Right lobe of liver (tissue), 6 donors: Measurements from ENCODE around the gene KEL. TPM values are rescaled to one million over a fixed set of nuclear protein-coding genes. Genes with fewer than 3 reads are reported as not detected.
A peak's percentile ranks its signal among the peaks of the same experiment; 100 is the strongest.

Experiments
- ATAC-seq, 4 donors: fragments of 200-7000 bp; cut with Tn5 transposase; one replicate each; pipeline ENCODE4 v1.9.1; 2020; ENCODE audit warnings: mild to moderate bottlenecking in 4 of 4, moderate library complexity in 4 of 4
- DNase-seq, 3 donors: peaks; one replicate each; pipeline ENCODE4 v3.0.0-alpha.2; 2020
- H3K27ac ChIP-seq, 3 donors: fragments of 200-600 bp; one replicate each; pipeline ENCODE4 v1.8.0; 2022
- H3K27me3 ChIP-seq, 2 donors: fragments of 200-600 bp; one replicate each; pipeline ENCODE4 v1.8.0; 2022
- H3K36me3 ChIP-seq, 4 donors: fragments of 200-600 bp; sonication (generic) in 1 of 4; one replicate each; pipeline versions ENCODE4 v1.5.1 to v1.8.0; 2017 to 2022; ENCODE audit warnings: control low read depth in 1 of 4
- H3K4me1 ChIP-seq, 4 donors: fragments of 200-600 bp; sonication (generic) in 1 of 4; one replicate each; pipeline versions ENCODE4 v1.5.1 to v1.8.0; 2017 to 2022; ENCODE audit warnings: control low read depth in 1 of 4
- H3K4me3 ChIP-seq, 3 donors: fragments of 200-600 bp; one replicate each; pipeline ENCODE4 v1.8.0; 2022
- H3K9me3 ChIP-seq, 4 donors: fragments of 200-600 bp; sonication (generic) in 1 of 4; one replicate each; pipeline versions ENCODE4 v1.5.1 to v1.8.0; 2017 to 2022; ENCODE audit warnings: control low read depth in 1 of 4
- POLR2A ChIP-seq: fragments of 450-650 bp; IDR thresholded peaks from one replicate; pipeline ENCODE4 v1.6.1; 2017; ENCODE audit warnings: antibody characterized with exemption, mild to moderate bottlenecking
- WGBS: methylation state at CpG from one replicate; pipeline ENCODE4 v1.1.6; 2018; ENCODE audit warnings: low coverage, low lambda C conversion rate; ENCODE audit not compliant: insufficient coverage; ENCODE audit errors: missing lambda C conversion rate; 5-methylcytosine and 5-hydroxymethylcytosine counted together
- intact Hi-C, 2 donors: fragments of 100-400 bp; cut with DNase I; formaldehyde crosslinking; loops; one replicate each; pipeline versions ENCODE4 v1.11.2 to v1.14.1; 2022
- total RNA-seq, 6 experiments: library from RNA; depleted of rRNA in 2 of 6; stranded (reverse); fragments of >200 nt in 2 of 6; fragmentation: NEBNext Ultra II Directional in 3 of 6; extraction: Animal tissue kit (Norgen Biotek cat#: 25700) in 3 of 6; gene quantifications; one replicate each; pipeline versions ENCODE4 v1.1.0 to v1.2.4, GENCODE V29; 2016 to 2023
- TF ChIP-seq, protein P1 (sequence below), 4 donors: fragments of 200-600 bp in 3 of 4; fragments of 450-650 bp in 1 of 4; IDR thresholded peaks; one replicate each; pipeline versions ENCODE4 v1.5.1 to v1.8.0; 2016 to 2022; ENCODE audit warnings: antibody characterized with exemption in 4 of 4, mild to moderate bottlenecking in 2 of 4
- donor health status: DM: no; HTN: yes; CAD: no.
- donor health status: DM: no; HTN: no; CAD: no.
- donor health status: DM: no; HTN: no; CAD: no.
- donor health status: DM: no; HTN: yes; CAD: no.
- donor health status: DM: no; HTN: yes; CAD: no.

Gene KEL
- total RNA-seq, 6 experiments from 2014 or later = 0.46 to 2.0 (median 1.4) TPM; not detected in 3

DNA sequence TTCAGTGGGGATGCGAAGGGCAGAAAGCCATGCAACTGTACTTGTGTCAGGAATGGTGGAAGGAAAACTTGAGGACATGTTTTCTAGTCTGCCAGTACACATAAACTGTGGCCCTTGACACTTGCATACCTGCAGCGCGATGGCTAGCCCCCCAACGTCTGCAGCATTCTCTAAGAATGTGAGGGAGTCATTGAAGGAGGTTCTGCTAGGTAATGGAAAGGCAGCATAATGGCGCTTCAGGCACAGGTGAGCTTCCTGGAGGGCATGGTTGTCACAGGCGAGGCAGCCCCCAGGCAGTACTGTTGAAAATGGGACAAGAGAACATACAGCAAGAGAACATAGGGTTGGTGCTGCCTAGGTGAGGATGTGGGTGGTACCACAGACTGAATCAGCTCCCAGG is 19.4 kb downstream of the KEL start:
- Histone ChIP-seq H3K27ac (no peak overlapping the region), H3K36me3 (no peaks in the 10 kb centered on the region), H3K27me3 (no peaks in the 10 kb centered on the region), H3K9me3 (no peaks in the 10 kb centered on the region), H3K4me1 (no peaks in the 10 kb centered on the region), H3K4me3 (no peak overlapping the region)
- DNase-seq (no peak), ATAC-seq (no peak)
- TF ChIP-seq POLR2A = no peak
- TF ChIP-seq, protein P1, sequence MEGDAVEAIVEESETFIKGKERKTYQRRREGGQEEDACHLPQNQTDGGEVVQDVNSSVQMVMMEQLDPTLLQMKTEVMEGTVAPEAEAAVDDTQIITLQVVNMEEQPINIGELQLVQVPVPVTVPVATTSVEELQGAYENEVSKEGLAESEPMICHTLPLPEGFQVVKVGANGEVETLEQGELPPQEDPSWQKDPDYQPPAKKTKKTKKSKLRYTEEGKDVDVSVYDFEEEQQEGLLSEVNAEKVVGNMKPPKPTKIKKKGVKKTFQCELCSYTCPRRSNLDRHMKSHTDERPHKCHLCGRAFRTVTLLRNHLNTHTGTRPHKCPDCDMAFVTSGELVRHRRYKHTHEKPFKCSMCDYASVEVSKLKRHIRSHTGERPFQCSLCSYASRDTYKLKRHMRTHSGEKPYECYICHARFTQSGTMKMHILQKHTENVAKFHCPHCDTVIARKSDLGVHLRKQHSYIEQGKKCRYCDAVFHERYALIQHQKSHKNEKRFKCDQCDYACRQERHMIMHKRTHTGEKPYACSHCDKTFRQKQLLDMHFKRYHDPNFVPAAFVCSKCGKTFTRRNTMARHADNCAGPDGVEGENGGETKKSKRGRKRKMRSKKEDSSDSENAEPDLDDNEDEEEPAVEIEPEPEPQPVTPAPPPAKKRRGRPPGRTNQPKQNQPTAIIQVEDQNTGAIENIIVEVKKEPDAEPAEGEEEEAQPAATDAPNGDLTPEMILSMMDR (IDR thresholded peaks at IDR 0.05) = no peak
- 88% methylated on average over 3 of the region's 6 CpGs for WGBS
- intact Hi-C loops = no loop called here

DNA sequence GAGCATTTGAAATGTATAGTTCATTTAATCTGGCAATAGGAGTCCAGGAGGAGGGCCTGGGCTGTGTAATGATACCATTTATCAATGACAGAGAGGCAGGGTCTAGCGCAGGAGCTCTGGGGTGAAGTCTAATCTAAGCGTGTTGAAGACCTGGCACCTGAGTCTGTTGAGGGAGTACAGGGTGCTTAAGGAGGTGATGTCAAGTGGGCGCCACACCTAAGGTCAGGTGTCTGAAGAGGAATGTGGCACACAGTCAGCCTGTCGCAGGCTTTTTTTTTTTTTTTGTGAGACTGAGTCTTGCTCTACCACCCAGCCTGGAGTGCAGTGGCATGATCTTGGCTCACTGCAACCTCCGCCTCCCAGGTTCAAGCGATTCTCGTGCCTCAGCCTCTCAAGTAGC is 20.6 kb downstream of the KEL start:
- Histone ChIP-seq H3K4me3 (no peak overlapping the region), H3K4me1 (no peaks in the 10 kb centered on the region), H3K27me3 (no peaks in the 10 kb centered on the region), H3K36me3 (no peaks in the 10 kb centered on the region), H3K27ac (no peak overlapping the region), H3K9me3 (no peaks in the 10 kb centered on the region)
- ATAC-seq = no peak
- no peak for TF ChIP-seq POLR2A
- TF ChIP-seq, protein P1 (IDR thresholded peaks at IDR 0.05) = no peak
- whole genome bisulfite sequencing = 73% methylated on average over 4 of the region's 7 CpGs
- DNase-seq = no peak
- intact Hi-C loops = no loop called here

DNA sequence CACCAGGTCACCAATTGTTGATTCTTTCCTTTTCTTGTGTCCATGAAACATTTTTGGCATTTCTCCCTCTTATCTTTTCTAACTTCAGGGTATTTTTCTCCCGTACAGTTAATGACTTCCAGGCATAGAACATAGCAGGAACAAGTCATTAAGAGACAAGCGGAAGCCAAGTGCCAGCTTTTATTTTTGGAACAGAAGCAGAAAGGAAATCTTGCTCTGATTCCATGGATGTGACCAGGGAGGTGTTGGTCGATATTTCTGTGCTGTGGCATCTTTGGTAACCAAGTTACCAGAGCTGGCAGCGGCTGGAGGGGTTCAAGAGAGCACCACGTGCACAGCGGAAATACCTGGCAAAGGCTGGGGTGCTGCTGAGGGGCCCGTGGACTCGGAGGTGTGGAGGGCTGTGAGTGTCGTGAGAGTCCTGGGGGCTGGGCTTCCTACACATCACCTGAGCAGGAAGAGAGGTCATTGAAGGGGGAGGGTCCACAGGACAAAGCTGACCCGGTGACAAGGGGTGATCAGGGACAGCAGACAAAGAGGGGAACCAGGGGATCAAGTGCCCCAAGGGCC is 21.1 kb downstream of the KEL start:
- H3K4me1 ChIP-seq = no peaks in the 10 kb centered on the region
- no peak overlapping the region for H3K4me3 ChIP-seq
- no peaks in the 10 kb centered on the region for H3K9me3 ChIP-seq
- ATAC-seq (no peak), DNase-seq (no peak)
- TF ChIP-seq, protein P1 (IDR thresholded peaks at IDR 0.05) = no peak
- no peak for TF ChIP-seq POLR2A
- intact Hi-C loops = no loop called here
- H3K27me3 ChIP-seq = no peaks in the 10 kb centered on the region
- 37% methylated on average over 8 of the region's 10 CpGs for WGBS
- no peaks in the 10 kb centered on the region for H3K36me3 ChIP-seq
- H3K27ac ChIP-seq = no peak overlapping the region

DNA sequence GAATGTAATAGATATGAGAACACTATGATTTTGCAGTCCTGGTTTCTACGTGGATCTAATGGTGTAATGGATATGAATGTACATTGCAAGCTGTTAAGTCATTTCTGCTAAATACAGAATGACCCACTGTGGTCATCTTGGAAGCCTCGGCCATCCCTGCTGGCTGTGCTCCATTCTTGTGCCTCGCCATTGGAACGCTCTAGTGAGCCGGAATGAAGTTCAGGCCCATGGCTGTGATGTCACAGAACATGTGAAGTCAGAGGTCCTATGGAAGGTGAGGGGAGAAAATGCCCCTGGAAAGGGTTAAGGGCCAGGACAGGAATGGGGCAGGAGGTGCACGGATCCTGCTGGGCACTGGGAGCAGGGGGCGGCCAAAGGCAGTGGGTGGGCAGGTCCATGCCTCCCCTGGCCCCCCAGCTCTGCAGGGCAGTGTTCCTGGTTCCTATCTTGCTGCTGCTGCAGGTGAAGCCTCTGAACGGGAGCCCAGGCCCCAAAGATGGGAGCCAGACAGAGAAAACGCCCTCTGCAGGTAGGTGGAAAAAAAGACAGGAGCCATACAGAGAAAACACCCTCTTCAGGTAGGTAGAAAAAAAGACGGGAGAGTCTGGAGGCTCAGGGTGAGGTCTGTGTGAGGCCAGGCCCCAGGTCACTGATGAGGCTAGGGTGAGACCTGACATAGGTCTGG is 22.8 kb downstream of the KEL start, which contains the start of gene LLCFC1:
LLCFC1 (plus strand) TSS at position 259 of the 685 bp plus-strand sequence; CDS start at position 397, 138 bp downstream.
- WGBS = 58% methylated on average over 8 of the region's 10 CpGs
- H3K27ac ChIP-seq = no peak within 1 kb of the TSS
- ATAC-seq (peak in 1 of 4 donors; percentile 23), DNase-seq (no peak)
- H3K27me3 ChIP-seq = no peaks in the 10 kb centered on the region
- no peaks in the 10 kb centered on the region for H3K4me1 ChIP-seq
- intact Hi-C loops = no loop called here
- TF ChIP-seq POLR2A = no peak
- TF ChIP-seq, protein P1 (IDR thresholded peaks at IDR 0.05) = peak in 1 of 4 donors; percentile 12
- no peaks in the 10 kb centered on the region for H3K36me3 ChIP-seq
- no peak within 1 kb of the TSS for H3K4me3 ChIP-seq
- H3K9me3 ChIP-seq = no peaks in the 10 kb centered on the region
